A549 (cell line): Measurements from ENCODE around the gene SWI5. TPM values are rescaled to one million over a fixed set of nuclear protein-coding genes. Genes with fewer than 3 reads are reported as not detected.

Experiments
- ATAC-seq, 2 experiments: fragments of 200-7000 bp in 1 of 2; fragments of >200 bp in 1 of 2; cut with Nextera tagmentation in 1 of 2; cut with Tn5 transposase in 1 of 2; 3 replicates each; pipeline versions ENCODE4 v1.8.0 to v1.9.1; 2018 to 2020; ENCODE audit warnings: mild to moderate bottlenecking in 1 of 2, moderate library complexity in 1 of 2
- CTCF ChIA-PET: fragments of 300-600 bp; sonication (Branson Sonifier 250); formaldehyde crosslinking; extraction: SDS; loops from one replicate; lab custom pipeline; 2021; ENCODE audit warnings: antibody characterized with exemption, inconsistent platforms; lab: Yijun Ruan, JAX
- POLR2A ChIA-PET: fragments of 350-600 bp; formaldehyde crosslinking; extraction: SDS; loops from one replicate; lab custom pipeline; 2021; ENCODE audit warnings: antibody characterized with exemption, inconsistent platforms; lab: Yijun Ruan, JAX
- DNase-seq, 2 experiments: peaks; one replicate each; pipeline versions ENCODE4 v3.0.0 to v3.0.0-alpha.2; 2011 to 2016; ENCODE audit warnings: low read depth in 1 of 2, low spot score in 1 of 2
- FAIRE-seq: peaks from 2 replicates; lab custom pipeline; 2011; peaks lifted over from hg19 to GRCh38; lab: Jason Lieb, UNC
- H3K27ac ChIP-seq, 2 experiments: fragments of >200 bp; sonication (Bioruptor Twin); formaldehyde crosslinking; 3 replicates each; pipeline ENCODE4 v1.5.1; 2016 to 2017
- H3K4me1 ChIP-seq: fragments of >200 bp; sonication (Bioruptor Twin); formaldehyde crosslinking; 3 replicates; pipeline ENCODE4 v1.6.1; 2016
- H3K4me2 ChIP-seq: fragments of >200 bp; sonication (Bioruptor Twin); formaldehyde crosslinking; 3 replicates; pipeline ENCODE4 v1.6.1; 2016
- H3K4me3 ChIP-seq: fragments of >200 bp; sonication (Bioruptor Twin); formaldehyde crosslinking; 3 replicates; pipeline ENCODE4 v1.5.1; 2016
- H3K9me3 ChIP-seq: fragments of >200 bp; sonication (Bioruptor Twin); formaldehyde crosslinking; 3 replicates; pipeline ENCODE4 v1.6.1; 2016
- CBX8 ChIP-seq: fragments of 200-600 bp; sonication (generic); IDR thresholded peaks from 2 replicates; pipeline ENCODE4 v1.6.1; 2016
- CEBPB ChIP-seq, 2 experiments: fragments of >200 bp in 1 of 2; sonication (Bioruptor Twin) in 1 of 2; formaldehyde crosslinking in 1 of 2; IDR thresholded peaks; 2 replicates each; pipeline ENCODE4 v1.6.1; 2012 to 2016
- EHF ChIP-seq: fragments of 250-450 bp; sonication (Bioruptor Pico); IDR thresholded peaks from 2 replicates; pipeline ENCODE4 v1.5.0; 2020; ENCODE audit warnings: mild to moderate bottlenecking
- EP300 ChIP-seq, 2 experiments: fragments of >200 bp; sonication (Bioruptor Twin); formaldehyde crosslinking; IDR thresholded peaks; 2 replicates in 1 of 2; 3 replicates in 1 of 2; pipeline ENCODE4 v1.6.1; 2016 to 2017
- FOSB ChIP-seq: fragments of 250-450 bp; sonication (Bioruptor Pico); IDR thresholded peaks from 2 replicates; pipeline ENCODE4 v1.5.0; 2020; ENCODE audit warnings: mild to moderate bottlenecking, moderate library complexity
- FOSL2 ChIP-seq, 2 experiments: fragments of 450-650 bp in 1 of 2; fragments of >200 bp in 1 of 2; sonication (Bioruptor Twin) in 1 of 2; formaldehyde crosslinking; IDR thresholded peaks; 2 replicates each; pipeline versions ENCODE4 v1.5.0 to v1.6.1; 2016 to 2020; ENCODE audit warnings: mild to moderate bottlenecking in 1 of 2, moderate library complexity in 1 of 2
- FOXS1 ChIP-seq: fragments of 250-450 bp; sonication (Bioruptor Pico); IDR thresholded peaks from 2 replicates; pipeline ENCODE4 v1.5.0; 2020; ENCODE audit warnings: mild to moderate bottlenecking, moderate library complexity
- JUN ChIP-seq, 2 experiments: fragments of >200 bp; sonication (Bioruptor Twin); formaldehyde crosslinking; IDR thresholded peaks; 2 replicates in 1 of 2; 3 replicates in 1 of 2; pipeline ENCODE4 v1.6.1; 2016 to 2017
- MAFK ChIP-seq: fragments of 450-650 bp; IDR thresholded peaks from 2 replicates; pipeline ENCODE4 v1.6.1; 2014; ENCODE audit not compliant: partially characterized antibody
- MAZ ChIP-seq: fragments of 150-350 bp; IDR thresholded peaks from 2 replicates; pipeline ENCODE4 v1.6.1; 2014; ENCODE audit warnings: antibody characterized with exemption, low read depth, low read length, borderline replicate concordance
- RCOR1 ChIP-seq: fragments of 150-350 bp; IDR thresholded peaks from 2 replicates; pipeline ENCODE4 v1.6.1; 2014; ENCODE audit warnings: antibody characterized with exemption, low read length, low read depth
- RNF2 ChIP-seq: fragments of 200-600 bp; sonication (generic); IDR thresholded peaks from 2 replicates; pipeline ENCODE4 v1.6.1; 2016; ENCODE audit warnings: low read depth, mild to moderate bottlenecking, antibody characterized with exemption, moderate library complexity, borderline replicate concordance
- TFCP2L1 ChIP-seq: fragments of 250-450 bp; sonication (Bioruptor Pico); IDR thresholded peaks from 2 replicates; pipeline ENCODE4 v1.5.0; 2021; ENCODE audit warnings: mild to moderate bottlenecking
- WGBS: methylation state at CpG from one replicate; pipeline ENCODE4 v1.1.6; 2017; ENCODE audit errors: missing lambda C conversion rate; 5-methylcytosine and 5-hydroxymethylcytosine counted together
- polyA plus RNA-seq, 4 experiments: library from polyadenylated mRNA; depleted of rRNA in 3 of 4; stranded (reverse); fragments of >200 nt; fragmentation: RNase III in 1 of 4; extraction: RNeasy Plus Mini Kit Qiagen cat#74134 plus additional on column Dnase treatment in 1 of 4; gene quantifications; 2 replicates in 3 of 4; 3 replicates in 1 of 4; pipeline ENCODE4 v1.2.3, GENCODE V29; 2011 to 2017
- TF ChIP-seq, protein P1 (sequence below): IDR thresholded peaks from 2 replicates; pipeline ENCODE4 v1.6.1; 2012
- TF ChIP-seq, protein P2 (sequence below): fragments of 150-350 bp; IDR thresholded peaks from 2 replicates; pipeline ENCODE4 v1.6.1; 2014; ENCODE audit warnings: low read depth, mild to moderate bottlenecking, low read length

The SWI5 gene
- polyA plus RNA-seq, 2 of the 4 experiments (the other 2 are of a cell fraction) = 45.3 to 66.8 TPM

DNA sequence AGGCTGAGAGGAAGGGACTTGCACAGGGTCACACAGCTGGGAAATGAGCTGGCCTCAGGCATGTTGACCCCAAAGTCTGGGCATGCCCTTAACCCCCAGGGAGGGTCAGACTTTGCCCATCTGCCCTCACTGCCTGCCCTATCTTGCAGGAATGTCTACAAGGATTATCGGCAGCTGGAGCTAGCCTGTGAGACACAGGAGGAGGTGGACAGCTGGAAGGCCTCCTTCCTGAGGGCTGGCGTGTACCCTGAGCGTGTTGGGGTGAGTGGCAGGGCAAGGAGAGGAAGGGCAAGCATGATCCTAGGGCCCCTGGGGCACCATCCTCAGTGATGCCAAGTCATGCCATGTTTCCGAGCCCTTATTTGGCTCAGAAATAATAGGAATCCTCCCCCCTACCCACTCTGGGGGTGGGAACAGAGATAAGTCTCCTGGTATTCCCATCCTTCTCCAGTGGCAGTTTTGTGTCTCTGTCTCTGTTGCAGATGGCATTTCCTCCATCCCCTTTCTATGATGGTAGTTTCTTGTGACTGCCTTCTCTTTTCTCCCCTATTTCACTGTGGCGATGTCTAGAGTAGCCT lies 28.8 kb upstream of the SWI5 start (continued):
- TF ChIP-seq EP300 (IDR thresholded peaks at IDR 0.05) = no peak

DNA sequence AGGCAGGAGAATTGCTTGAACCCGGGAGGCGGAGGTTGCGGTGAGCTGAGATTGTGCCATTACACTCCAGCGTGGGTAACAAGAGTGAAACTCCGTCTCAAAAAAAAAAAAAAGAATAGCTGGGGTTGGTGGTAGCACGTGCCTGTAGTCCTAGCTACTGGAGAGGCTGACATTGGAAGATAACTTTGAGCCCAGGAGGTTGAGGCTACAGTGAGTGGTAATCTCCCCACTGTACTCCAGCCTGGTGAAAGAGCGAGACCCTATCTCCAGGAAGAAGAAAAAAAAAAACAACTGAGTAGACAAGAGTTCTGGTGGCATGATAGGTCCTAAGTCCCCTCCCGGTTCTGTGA lies 26.5 kb upstream of the SWI5 start:
- Histone ChIP-seq H3K27ac (no peak overlapping the region), H3K4me1 (no peaks in the 10 kb centered on the region), H3K4me2 (no peak overlapping the region), H3K4me3 (no peak overlapping the region), H3K9me3 (no peaks in the 10 kb centered on the region)
- WGBS = 91% methylated on average over 8 of the region's 8 CpGs
- CTCF ChIA-PET = interaction anchor here (0.9 to 1.3 kb wide), 4 partner anchors 9 to 128 kb away, joined by 3 to 5 read pairs (median 4); no protein-coding TSS in a partner anchor
- ATAC-seq (no peak), DNase-seq (no peak), FAIRE-seq (no peak)
- TF ChIP-seq FOXS1 (CRISPR knock-in tag) = no peak
- no peak for TF ChIP-seq CBX8
- TF ChIP-seq RNF2 = no peak
- no peak for TF ChIP-seq RCOR1
- TF ChIP-seq, protein P1, sequence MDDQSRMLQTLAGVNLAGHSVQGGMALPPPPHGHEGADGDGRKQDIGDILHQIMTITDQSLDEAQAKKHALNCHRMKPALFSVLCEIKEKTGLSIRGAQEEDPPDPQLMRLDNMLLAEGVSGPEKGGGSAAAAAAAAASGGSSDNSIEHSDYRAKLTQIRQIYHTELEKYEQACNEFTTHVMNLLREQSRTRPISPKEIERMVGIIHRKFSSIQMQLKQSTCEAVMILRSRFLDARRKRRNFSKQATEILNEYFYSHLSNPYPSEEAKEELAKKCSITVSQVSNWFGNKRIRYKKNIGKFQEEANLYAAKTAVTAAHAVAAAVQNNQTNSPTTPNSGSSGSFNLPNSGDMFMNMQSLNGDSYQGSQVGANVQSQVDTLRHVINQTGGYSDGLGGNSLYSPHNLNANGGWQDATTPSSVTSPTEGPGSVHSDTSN = no peak
- no peak for TF ChIP-seq MAZ
- TF ChIP-seq EHF (CRISPR knock-in tag) = no peak
- TF ChIP-seq CEBPB (IDR thresholded peaks at IDR 0.05) = no peak
- no peak for TF ChIP-seq MAFK
- no peak for TF ChIP-seq FOSL2 (IDR thresholded peaks at IDR 0.05)
- no peak for TF ChIP-seq FOSL2 (CRISPR knock-in tag; IDR thresholded peaks at IDR 0.05)
- TF ChIP-seq EP300 (IDR thresholded peaks at IDR 0.05) = no peak
- POLR2A ChIA-PET = no interaction called here

DNA sequence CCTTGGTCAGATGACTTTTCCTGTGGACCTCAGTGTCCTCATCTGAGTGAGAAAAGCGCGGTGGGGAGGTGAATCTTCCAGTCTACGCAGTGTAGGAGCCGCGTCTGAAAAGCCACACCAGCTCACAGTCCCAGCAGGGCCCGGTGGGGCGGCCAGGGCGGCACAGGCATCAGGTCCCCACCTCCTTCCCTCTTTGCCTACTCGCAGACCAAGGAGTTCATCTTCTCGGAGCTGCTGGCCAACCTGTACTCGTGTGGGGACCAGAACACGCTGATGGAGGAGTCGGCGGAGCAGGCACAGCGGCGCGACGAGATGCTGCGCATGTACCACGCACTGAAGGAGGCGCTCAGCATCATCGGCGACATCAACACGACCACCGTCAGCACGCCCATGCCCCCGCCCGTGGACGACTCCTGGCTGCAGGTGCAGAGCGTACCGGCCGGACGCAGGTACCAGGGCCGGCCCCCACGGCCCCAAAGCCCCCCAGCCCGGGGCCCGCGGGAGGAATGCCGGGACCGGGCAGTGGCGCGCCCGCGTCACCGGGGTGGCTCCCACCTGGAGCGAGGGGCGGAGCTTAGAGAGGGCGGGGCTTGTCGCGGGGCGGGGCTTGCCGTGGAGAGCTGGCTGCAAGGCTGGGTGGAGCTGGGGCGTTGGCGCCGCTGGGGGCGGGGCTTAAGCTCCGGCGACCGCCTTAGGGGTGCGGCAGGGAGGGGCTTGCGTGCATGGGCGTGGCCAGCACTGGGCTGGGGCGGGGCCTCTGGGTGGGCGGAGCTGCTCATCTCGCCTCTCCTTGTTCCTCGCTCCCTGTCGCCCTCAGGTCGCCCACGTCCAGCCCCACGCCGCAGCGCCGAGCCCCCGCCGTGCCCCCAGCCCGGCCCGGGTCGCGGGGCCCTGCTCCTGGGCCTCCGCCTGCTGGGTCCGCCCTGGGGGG lies 25.9 kb upstream of the SWI5 start:
- ChIA-PET POLR2A (interaction anchor here (1.0 kb wide), 1 partner anchor 9 kb away, joined by 4 read pairs; no protein-coding TSS in a partner anchor), CTCF (interaction anchor here (0.8 to 1.3 kb wide), 7 partner anchors 10 to 127 kb away, joined by 3 to 5 read pairs (median 4); no protein-coding TSS in a partner anchor)
- no peak for FAIRE-seq
- H3K4me2 ChIP-seq = no peak overlapping the region
- no peak overlapping the region for H3K27ac ChIP-seq
- no peaks in the 10 kb centered on the region for H3K9me3 ChIP-seq
- H3K4me3 ChIP-seq = no peak overlapping the region
- ATAC-seq = peak; percentile 27 to 78; a peak in 4 of 6 replicates
- H3K4me1 ChIP-seq = no peaks in the 10 kb centered on the region
- 86% methylated on average over 46 of the region's 81 CpGs for WGBS
- peak; percentile 60 to 90 for DNase-seq
- no peak for TF ChIP-seq FOSB (CRISPR knock-in tag)
- TF ChIP-seq JUN (IDR thresholded peaks at IDR 0.05) = 0 out of 5 replicates have a peak, but pooled peaks of 1 of the 2 experiments have one; percentile 29
- TF ChIP-seq, protein P2, sequence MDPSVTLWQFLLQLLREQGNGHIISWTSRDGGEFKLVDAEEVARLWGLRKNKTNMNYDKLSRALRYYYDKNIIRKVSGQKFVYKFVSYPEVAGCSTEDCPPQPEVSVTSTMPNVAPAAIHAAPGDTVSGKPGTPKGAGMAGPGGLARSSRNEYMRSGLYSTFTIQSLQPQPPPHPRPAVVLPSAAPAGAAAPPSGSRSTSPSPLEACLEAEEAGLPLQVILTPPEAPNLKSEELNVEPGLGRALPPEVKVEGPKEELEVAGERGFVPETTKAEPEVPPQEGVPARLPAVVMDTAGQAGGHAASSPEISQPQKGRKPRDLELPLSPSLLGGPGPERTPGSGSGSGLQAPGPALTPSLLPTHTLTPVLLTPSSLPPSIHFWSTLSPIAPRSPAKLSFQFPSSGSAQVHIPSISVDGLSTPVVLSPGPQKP = no peak
- TF ChIP-seq, all 56 proteins: peak for 1

DNA sequence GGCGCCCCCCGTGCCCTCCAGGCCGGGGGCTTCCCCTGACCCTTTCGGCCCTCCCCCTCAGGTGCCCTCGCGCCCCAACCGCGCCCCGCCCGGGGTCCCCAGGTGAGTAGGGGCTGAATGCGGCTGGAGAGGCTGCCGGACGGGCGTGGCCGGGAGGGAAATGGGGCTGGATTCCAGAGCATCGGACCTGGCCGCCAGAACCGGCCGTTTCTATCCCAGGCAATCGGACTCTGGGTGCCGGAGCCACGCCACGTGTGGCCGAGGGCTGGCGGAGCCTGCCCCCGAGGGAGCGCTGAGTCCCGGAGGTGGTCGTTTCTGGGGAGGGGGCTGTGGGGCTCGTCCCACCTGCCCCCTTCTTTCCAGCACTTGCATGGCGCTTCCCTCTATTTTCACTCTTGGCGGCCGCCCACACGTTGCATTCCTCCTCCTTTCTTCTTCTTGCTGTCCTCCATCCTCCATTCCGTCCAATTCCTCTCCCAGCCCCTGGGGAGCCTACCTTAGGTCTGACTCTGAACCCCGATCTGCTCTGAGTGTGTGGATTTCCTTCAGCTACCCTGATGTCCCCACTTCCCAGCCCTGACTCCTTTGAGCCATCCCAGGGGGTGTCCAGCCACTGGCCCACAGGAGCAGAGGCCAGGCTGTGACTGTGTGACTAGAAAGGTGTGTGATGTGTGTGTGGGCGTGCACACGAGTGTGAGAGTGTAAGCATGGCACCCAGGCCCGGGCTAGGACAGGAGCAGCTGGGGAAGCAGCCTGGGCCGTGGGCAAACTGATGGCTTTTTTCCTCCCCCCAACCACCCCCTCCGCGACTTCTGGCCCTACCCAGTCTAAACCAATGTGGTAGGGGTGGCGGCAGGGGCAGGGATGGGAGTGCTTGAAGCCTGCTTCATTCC lies 25.0 kb upstream of the SWI5 start:
- no peak for TF ChIP-seq TFCP2L1 (CRISPR knock-in tag)
- no peak for ATAC-seq
- 92% methylated on average over 26 of the region's 43 CpGs for WGBS
- POLR2A ChIA-PET = interaction anchor here (1.0 to 1.5 kb wide), 2 partner anchors 10 to 25 kb away, joined by 4 read pairs; partner anchors contain the start of genes GOLGA2 and SWI5
- Histone ChIP-seq H3K4me1 (no peaks in the 10 kb centered on the region), H3K4me2 (no peak overlapping the region), H3K4me3 (no peak overlapping the region), H3K27ac (no peak overlapping the region), H3K9me3 (no peaks in the 10 kb centered on the region)
- no peak for DNase-seq
- no peak for FAIRE-seq
- CTCF ChIA-PET = interaction anchor here (0.6 to 1.0 kb wide), 3 partner anchors 10 to 105 kb away, joined by 3 to 4 read pairs (median 3); no protein-coding TSS in a partner anchor
